Urinary bladder (tissue), 4 donors: ENCODE results near the gene ANKRD55. TPM values are rescaled to one million over a fixed set of nuclear protein-coding genes. Genes with fewer than 3 reads are reported as not detected.

Experiments used
- DNase-seq: peaks from one replicate; pipeline ENCODE4 v3.0.0-alpha.2; 2015; ENCODE audit errors: extremely low spot score
- H3K27ac ChIP-seq: one replicate; pipeline ENCODE4 v1.5.1; 2013; ENCODE audit warnings: low read depth, mild to moderate bottlenecking, moderate library complexity
- H3K36me3 ChIP-seq: one replicate; pipeline ENCODE4 v1.6.1; 2013; ENCODE audit warnings: mild to moderate bottlenecking, moderate library complexity; ENCODE audit not compliant: insufficient read depth
- H3K4me1 ChIP-seq: one replicate; pipeline ENCODE4 v1.6.1; 2013; ENCODE audit warnings: mild to moderate bottlenecking, moderate library complexity; ENCODE audit not compliant: insufficient read depth
- H3K4me3 ChIP-seq: one replicate; pipeline ENCODE4 v1.5.1; 2013; ENCODE audit warnings: low read depth, low read length
- WGBS: extraction: QIAGEN DNeasy Blood & Tissue Kit; methylation state at CpG from one replicate; pipeline ENCODE4 v1.1.7; 2013; 5-methylcytosine and 5-hydroxymethylcytosine counted together
- polyA plus RNA-seq: library from polyadenylated mRNA; stranded (reverse); fragments of 200-250 nt; gene quantifications from one replicate; pipeline ENCODE4 v1.2.3, GENCODE V29; 2013
- total RNA-seq: library from RNA; depleted of rRNA; stranded (reverse); fragments of >200 nt; gene quantifications from one replicate; pipeline ENCODE4 v1.2.3, GENCODE V29; 2014
- donor health status: healthy with polysubstance abuse.
- donor health status: healthy.

Gene ANKRD55
- total and polyA plus RNA-seq, 2 donors: 0.05 TPM; not detected in 1

- no peak for DNase-seq
- Histone ChIP-seq H3K27ac (no peak overlapping the region), H3K4me3 (no peak overlapping the region), H3K36me3 (no peaks in the 10 kb centered on the region), H3K4me1 (no peaks in the 10 kb centered on the region)
- WGBS: 65% methylated on average over 2 of the region's 2 CpGs
These were observed 53.7 kb downstream of the ANKRD55 start for GRCh38 chr5:56179442-56179841.

- no peak overlapping the region for H3K27ac ChIP-seq
- H3K4me1 ChIP-seq: no peaks in the 10 kb centered on the region
- H3K36me3 ChIP-seq: no peaks in the 10 kb centered on the region
- DNase-seq: no peak
- no peak overlapping the region for H3K4me3 ChIP-seq
- WGBS: 75% methylated on average over 2 of the region's 2 CpGs
These were observed 54.3 kb downstream of the ANKRD55 start for GRCh38 chr5:56178823-56179222.

- WGBS: 59% methylated on average over 4 of the region's 4 CpGs
- Histone ChIP-seq H3K27ac (no peak overlapping the region), H3K4me3 (no peak overlapping the region), H3K4me1 (no peaks in the 10 kb centered on the region), H3K36me3 (no peaks in the 10 kb centered on the region)
- DNase-seq: no peak
These were observed 56.1 kb downstream of the ANKRD55 start for GRCh38 chr5:56176871-56177533.

GRCh38 chr5:56176155-56176798 is 56.9 kb downstream of the ANKRD55 start:
- DNase-seq: peak; percentile 55
- WGBS: 52% methylated on average over 6 of the region's 6 CpGs
- Histone ChIP-seq H3K4me3 (no peak overlapping the region), H3K27ac (no peak overlapping the region), H3K4me1 (no peaks in the 10 kb centered on the region), H3K36me3 (no peaks in the 10 kb centered on the region)

GRCh38 chr5:56175488-56175887 is 57.6 kb downstream of the ANKRD55 start:
- WGBS: 19% methylated on average over 3 of the region's 3 CpGs
- no peak for DNase-seq
- Histone ChIP-seq H3K36me3 (no peaks in the 10 kb centered on the region), H3K4me1 (no peaks in the 10 kb centered on the region), H3K4me3 (no peak overlapping the region), H3K27ac (no peak overlapping the region)

GRCh38 chr5:56175021-56175420 is 58.1 kb downstream of the ANKRD55 start:
- H3K4me1 ChIP-seq: no peaks in the 10 kb centered on the region
- no peak overlapping the region for H3K4me3 ChIP-seq
- no peaks in the 10 kb centered on the region for H3K36me3 ChIP-seq
- no peak for DNase-seq
- H3K27ac ChIP-seq: no peak overlapping the region

- Histone ChIP-seq H3K27ac (no peak overlapping the region), H3K36me3 (no peaks in the 10 kb centered on the region), H3K4me3 (no peak overlapping the region), H3K4me1 (no peaks in the 10 kb centered on the region)
- WGBS: 27% methylated on average over 1 of the region's 1 CpG
- no peak for DNase-seq
These were observed 60.9 kb downstream of the ANKRD55 start for GRCh38 chr5:56172241-56172640.

GRCh38 chr5:56170557-56170956 is 62.6 kb downstream of the ANKRD55 start:
- H3K36me3 ChIP-seq: no peaks in the 10 kb centered on the region
- 66% methylated on average over 4 of the region's 4 CpGs for WGBS
- H3K27ac ChIP-seq: no peak overlapping the region

GRCh38 chr5:56169949-56170348 is 63.2 kb downstream of the ANKRD55 start:
- no peak overlapping the region for H3K4me3 ChIP-seq
- no peak for DNase-seq
- no peaks in the 10 kb centered on the region for H3K36me3 ChIP-seq
- H3K4me1 ChIP-seq: no peaks in the 10 kb centered on the region
- no peak overlapping the region for H3K27ac ChIP-seq

More at GRCh38 chr5:56170557-56170956, 62.6 kb downstream of the ANKRD55 start:
- DNase-seq: no peak
- H3K4me1 ChIP-seq: no peaks in the 10 kb centered on the region
- no peak overlapping the region for H3K4me3 ChIP-seq

GRCh38 chr5:56169281-56169680 is 63.8 kb downstream of the ANKRD55 start:
- Histone ChIP-seq H3K36me3 (no peaks in the 10 kb centered on the region), H3K27ac (no peak overlapping the region), H3K4me1 (no peaks in the 10 kb centered on the region), H3K4me3 (no peak overlapping the region)
- 69% methylated on average over 2 of the region's 2 CpGs for WGBS
- no peak for DNase-seq

- no peak for DNase-seq
- no peaks in the 10 kb centered on the region for H3K4me1 ChIP-seq
- H3K36me3 ChIP-seq: no peaks in the 10 kb centered on the region
- H3K27ac ChIP-seq: no peak overlapping the region
- 92% methylated on average over 8 of the region's 8 CpGs for WGBS
- no peak overlapping the region for H3K4me3 ChIP-seq
These were observed 65.1 kb downstream of the ANKRD55 start for GRCh38 chr5:56168066-56168478.

GRCh38 chr5:56167519-56167918 is 65.6 kb downstream of the ANKRD55 start:
- no peaks in the 10 kb centered on the region for H3K4me1 ChIP-seq
- no peaks in the 10 kb centered on the region for H3K36me3 ChIP-seq
- no peak overlapping the region for H3K4me3 ChIP-seq
- no peak for DNase-seq
- no peak overlapping the region for H3K27ac ChIP-seq
- 48% methylated on average over 2 of the region's 2 CpGs for WGBS

GRCh38 chr5:56166671-56167385 is 66.3 kb downstream of the ANKRD55 start:
- H3K36me3 ChIP-seq: no peaks in the 10 kb centered on the region
- H3K4me1 ChIP-seq: no peaks in the 10 kb centered on the region
- 88% methylated on average over 6 of the region's 6 CpGs for WGBS
- no peak for DNase-seq
- no peak overlapping the region for H3K4me3 ChIP-seq
- H3K27ac ChIP-seq: no peak overlapping the region

- Histone ChIP-seq H3K36me3 (no peaks in the 10 kb centered on the region), H3K4me3 (no peak overlapping the region), H3K27ac (no peak overlapping the region), H3K4me1 (no peaks in the 10 kb centered on the region)
- no peak for DNase-seq
- WGBS: 32% methylated on average over 3 of the region's 3 CpGs
These were observed 68.8 kb downstream of the ANKRD55 start for GRCh38 chr5:56164376-56164775.
